K562 (cell line): ENCODE data around the gene PRAME. TPM values are rescaled to one million over a fixed set of nuclear protein-coding genes. Genes with fewer than 3 reads are reported as not detected.
A peak's percentile ranks its signal among the peaks of the same experiment; 100 is the strongest.

Experiments
- ATAC-seq: fragments of 200-7000 bp; cut with Tn5 transposase; 3 replicates; pipeline ENCODE4 v1.9.1; 2020; ENCODE audit warnings: moderate library complexity
- BruUV-seq: library from RNA; stranded (reverse); fragments of 400-500 nt; replicated peaks from 2 replicates; lab custom pipeline; 2021; lab: Mats Ljungman, UMichigan
- CTCF ChIA-PET: fragments of 300-600 bp; formaldehyde crosslinking; extraction: SDS; loops from one replicate; lab custom pipeline; 2021; ENCODE audit warnings: low intra/inter-chr PET ratio; lab: Yijun Ruan, JAX
- POLR2A ChIA-PET: fragments of 300-600, 350-650 bp; sonication (Branson Sonifier 250); formaldehyde crosslinking; extraction: SDS; loops from one replicate; lab custom pipeline; 2021; ENCODE audit warnings: antibody characterized with exemption, inconsistent platforms; lab: Yijun Ruan, JAX
- DNase-seq, 4 experiments: peaks; one replicate each; pipeline versions ENCODE4 v3.0.0 to v3.0.0-alpha.2; 2011 to 2018; ENCODE audit warnings: low spot score in 3 of 4, mixed read lengths in 3 of 4; ENCODE audit errors: extremely low read depth in 1 of 4
- FAIRE-seq: peaks from 2 replicates; lab custom pipeline; 2011; peaks lifted over from hg19 to GRCh38; lab: Jason Lieb, UNC
- H2AFZ ChIP-seq: 2 replicates; pipeline ENCODE4 v1.6.0; 2011; ENCODE audit warnings: low read depth, low read length, control low read depth, inconsistent platforms
- H3K27ac ChIP-seq: fragments of 200-600 bp; 3 replicates; pipeline ENCODE4 v1.8.0; 2011; ENCODE audit warnings: low read depth, mild to moderate bottlenecking, control low read depth, inconsistent platforms, low read length, moderate library complexity, mixed read lengths; ENCODE audit errors: extremely low read depth
- H3K27me3 ChIP-seq, 2 experiments: fragments of 300-600 bp in 1 of 2; 2 replicates in 1 of 2; 3 replicates in 1 of 2; pipeline versions ENCODE4 v1.6.0 to v1.8.0; 2011; ENCODE audit warnings: inconsistent platforms in 2 of 2, low read length in 2 of 2, mild to moderate bottlenecking in 1 of 2, mixed read lengths in 1 of 2, moderate library complexity in 1 of 2; ENCODE audit not compliant: control insufficient read depth in 2 of 2, insufficient read depth in 2 of 2
- H3K36me3 ChIP-seq: fragments of 300-600 bp; 3 replicates; pipeline ENCODE4 v1.8.0; 2011; ENCODE audit warnings: mild to moderate bottlenecking, low read length, inconsistent platforms; ENCODE audit not compliant: control insufficient read depth, insufficient read depth
- H3K4me1 ChIP-seq, 2 experiments: fragments of 200-600 bp in 1 of 2; replicated peaks in 1 of 2; 2 replicates in 1 of 2; 3 replicates in 1 of 2; pipeline versions ENCODE4 v1.5.1 to v1.8.0; 2011; ENCODE audit warnings: inconsistent platforms in 2 of 2, low read length in 2 of 2, mild to moderate bottlenecking in 1 of 2, mixed read lengths in 1 of 2, moderate library complexity in 1 of 2; ENCODE audit not compliant: control insufficient read depth in 2 of 2, insufficient read depth in 2 of 2
- H3K4me2 ChIP-seq: 2 replicates; pipeline ENCODE4 v1.6.1; 2011; ENCODE audit warnings: low read length, control low read depth, inconsistent platforms, mixed read lengths; ENCODE audit not compliant: insufficient read depth
- H3K4me3 ChIP-seq: fragments of 200-600 bp; sonication (generic), shearing (Covaris generic); 2 replicates; pipeline ENCODE4 v1.5.1; 2016; ENCODE audit warnings: control low read depth, inconsistent platforms
- H3K79me2 ChIP-seq: fragments of 200-600 bp; 3 replicates; pipeline ENCODE4 v1.8.0; 2011; ENCODE audit warnings: low read length, inconsistent platforms; ENCODE audit not compliant: control insufficient read depth, insufficient read depth
- H3K9ac ChIP-seq, 2 experiments: 2 replicates each; pipeline versions ENCODE4 v1.6.0 to v1.6.1; 2011; ENCODE audit warnings: low read depth in 2 of 2, low read length in 2 of 2, control low read depth in 1 of 2, inconsistent platforms in 1 of 2, mild to moderate bottlenecking in 1 of 2, mixed read lengths in 1 of 2; ENCODE audit not compliant: insufficient read depth in 1 of 2
- H3K9me1 ChIP-seq: one replicate; pipeline ENCODE4 v1.6.0; 2011; ENCODE audit warnings: inconsistent platforms, mild to moderate bottlenecking, low read length, moderate library complexity; ENCODE audit not compliant: control insufficient read depth, insufficient read depth
- H3K9me3 ChIP-seq: replicated peaks from 2 replicates; pipeline ENCODE4 v1.5.1; 2011; ENCODE audit warnings: low read depth, low read length, inconsistent platforms; ENCODE audit not compliant: control insufficient read depth, insufficient read depth
- H4K20me1 ChIP-seq: replicated peaks from 2 replicates; pipeline ENCODE4 v1.6.1; 2011; ENCODE audit warnings: low read length, inconsistent platforms, mixed read lengths; ENCODE audit not compliant: control insufficient read depth, insufficient read depth
- BMI1 ChIP-seq: fragments of 150-350 bp; IDR thresholded peaks from 2 replicates; pipeline ENCODE4 v1.6.1; 2014; ENCODE audit warnings: low read length
- CHD4 ChIP-seq: fragments of 200-600 bp; sonication (generic); IDR thresholded peaks from 3 replicates; pipeline ENCODE4 v1.6.1; 2012; ENCODE audit warnings: low read depth, mild to moderate bottlenecking, mixed read lengths, low read length, inconsistent platforms; ENCODE audit not compliant: insufficient read depth, insufficient replicate concordance, poor library complexity, severe bottlenecking
- FOXJ3 ChIP-seq: sonication (generic); formaldehyde crosslinking; IDR thresholded peaks from 2 replicates; pipeline ENCODE4 v1.4.0; 2020; ENCODE audit warnings: mild to moderate bottlenecking, missing genetic modification reagents
- L3MBTL2 ChIP-seq: fragments of 450-650 bp; IDR thresholded peaks from 2 replicates; pipeline ENCODE4 v1.6.1; 2016; ENCODE audit warnings: mild to moderate bottlenecking, moderate library complexity
- MTF1 ChIP-seq: fragments of 250-450 bp; sonication (Bioruptor Pico); IDR thresholded peaks from 2 replicates; pipeline ENCODE4 v1.9.0; 2021; ENCODE audit warnings: moderate library complexity, mild to moderate bottlenecking, inconsistent platforms, borderline replicate concordance
- MYNN ChIP-seq, 2 experiments: sonication (generic); formaldehyde crosslinking in 1 of 2; IDR thresholded peaks; 2 replicates each; pipeline versions ENCODE4 v1.5.0 to v1.6.1; 2016 to 2020; ENCODE audit warnings: antibody characterized with exemption in 1 of 2, missing genetic modification reagents in 1 of 2
- NELFE ChIP-seq: IDR thresholded peaks from 2 replicates; pipeline ENCODE4 v1.6.1; 2011; ENCODE audit warnings: mild to moderate bottlenecking; ENCODE audit not compliant: insufficient read depth, insufficient read length
- PTBP1 ChIP-seq: fragments of 200-400 bp; formaldehyde crosslinking; IDR thresholded peaks from 2 replicates; pipeline ENCODE4 v1.6.1; 2017; ENCODE audit warnings: low read depth, low read length
- PTTG1 ChIP-seq: fragments of 450-650 bp; IDR thresholded peaks from 2 replicates; pipeline ENCODE4 v1.6.1; 2016; ENCODE audit warnings: low read depth, mild to moderate bottlenecking, missing genetic modification characterization, missing compliant biosample characterization
- RFX7 ChIP-seq: fragments of 250-450 bp; sonication (Bioruptor Pico); IDR thresholded peaks from 2 replicates; pipeline ENCODE4 v1.5.1; 2021; ENCODE audit warnings: mild to moderate bottlenecking
- SRSF7 ChIP-seq: fragments of 200-400 bp; formaldehyde crosslinking; optimal IDR thresholded peaks from 2 replicates; pipeline ENCODE3; 2017; ENCODE audit warnings: mild to moderate bottlenecking, low read depth, low read length
- STAG1 ChIP-seq: sonication (generic); formaldehyde crosslinking; IDR thresholded peaks from 2 replicates; pipeline ENCODE4 v1.5.0; 2020; ENCODE audit warnings: missing genetic modification reagents, borderline replicate concordance
- ZC3H4 ChIP-seq: sonication (generic); formaldehyde crosslinking; IDR thresholded peaks from 2 replicates; pipeline ENCODE4 v1.9.0; 2021; ENCODE audit warnings: missing genetic modification reagents, borderline replicate concordance
- ZNF3 ChIP-seq: fragments of 250-450 bp; sonication (Bioruptor Pico); IDR thresholded peaks from 2 replicates; pipeline ENCODE4 v1.5.0; 2021; ENCODE audit warnings: mild to moderate bottlenecking, moderate library complexity
- ZNF583 ChIP-seq: fragments of 250-450 bp; sonication (Bioruptor Pico); IDR thresholded peaks from 2 replicates; pipeline ENCODE4 v1.4.0; 2020
- ZNF584 ChIP-seq: fragments of 200-800 bp; sonication (Bioruptor generic); IDR thresholded peaks from 2 replicates; pipeline ENCODE4 v1.6.1; 2016; ENCODE audit warnings: low read depth, mild to moderate bottlenecking, missing genetic modification characterization, missing compliant biosample characterization
- ZNF668 ChIP-seq: fragments of 250-450 bp; sonication (Bioruptor Pico); IDR thresholded peaks from 2 replicates; pipeline ENCODE4 v1.8.0; 2022; ENCODE audit warnings: mild to moderate bottlenecking, inconsistent platforms
- WGBS: fragments of 100-300 bp; shearing (Covaris generic); methylation state at CpG from one replicate; pipeline ENCODE4 v1.1.6; 2016; ENCODE audit warnings: low coverage, mixed read lengths; ENCODE audit not compliant: insufficient coverage; ENCODE audit errors: missing lambda C conversion rate; 5-methylcytosine and 5-hydroxymethylcytosine counted together
- in situ Hi-C: fragments of 300-500 bp; cut with MboI; formaldehyde crosslinking; loops from 4 replicates; pipeline ENCODE4 v1.15.0; 2018; ENCODE audit warnings: inconsistent platforms, mixed read lengths
- intact Hi-C: fragments of 100-400 bp; cut with micrococcal nuclease; formaldehyde crosslinking; loops from 2 replicates; pipeline ENCODE4 v1.14.2; 2022
- polyA plus RNA-seq, 8 experiments: library from polyadenylated mRNA; depleted of rRNA in 4 of 8; stranded (reverse) in 5 of 8; unstranded in 3 of 8; fragments of >200 nt; fragmentation: Nextera tagmentation in 2 of 8; fragmentation: Illumina TruSeq in 1 of 8; extraction: Ambion mirVana in 2 of 8; extraction: Trizol in 1 of 8; gene quantifications; 2 replicates each; pipeline versions ENCODE4 v1.2.1 to v1.2.3, GENCODE V29; 2011 to 2014; ENCODE audit warnings: inconsistent platforms in 1 of 8, missing spikeins in 1 of 8
- total RNA-seq, 7 experiments: library from RNA; depleted of rRNA in 6 of 7; stranded (reverse); fragments of >200 nt in 6 of 7; fragmentation: Illumina TruSeq in 2 of 7; extraction: Trizol in 2 of 7; gene quantifications; 2 replicates each; pipeline versions ENCODE4 v1.2.1 to v1.2.3, GENCODE V29; 2011 to 2021; ENCODE audit warnings: low replicate concordance in 1 of 7
- TF ChIP-seq, protein P1 (sequence below), 2 experiments: fragments of 450-650 bp in 1 of 2; sonication (generic) in 1 of 2; formaldehyde crosslinking; conservative IDR thresholded peaks; 2 replicates each; pipeline versions ENCODE4 v1.4.0 to v1.8.1; 2020 to 2022; ENCODE audit warnings: mild to moderate bottlenecking in 1 of 2, missing genetic modification reagents in 1 of 2
- TF ChIP-seq, protein P2 (sequence below): fragments of 250-450 bp; sonication (Bioruptor Pico); IDR thresholded peaks from 2 replicates; pipeline ENCODE4 v1.8.0; 2022; ENCODE audit warnings: inconsistent platforms, mild to moderate bottlenecking, moderate library complexity, borderline replicate concordance

Gene PRAME
- total and polyA plus RNA-seq, 9 of the 15 experiments (the other 6 are each of a cell fraction or from before 2014, with no cell fraction given): 662 to 2,141 (median 1,142) TPM

DNA sequence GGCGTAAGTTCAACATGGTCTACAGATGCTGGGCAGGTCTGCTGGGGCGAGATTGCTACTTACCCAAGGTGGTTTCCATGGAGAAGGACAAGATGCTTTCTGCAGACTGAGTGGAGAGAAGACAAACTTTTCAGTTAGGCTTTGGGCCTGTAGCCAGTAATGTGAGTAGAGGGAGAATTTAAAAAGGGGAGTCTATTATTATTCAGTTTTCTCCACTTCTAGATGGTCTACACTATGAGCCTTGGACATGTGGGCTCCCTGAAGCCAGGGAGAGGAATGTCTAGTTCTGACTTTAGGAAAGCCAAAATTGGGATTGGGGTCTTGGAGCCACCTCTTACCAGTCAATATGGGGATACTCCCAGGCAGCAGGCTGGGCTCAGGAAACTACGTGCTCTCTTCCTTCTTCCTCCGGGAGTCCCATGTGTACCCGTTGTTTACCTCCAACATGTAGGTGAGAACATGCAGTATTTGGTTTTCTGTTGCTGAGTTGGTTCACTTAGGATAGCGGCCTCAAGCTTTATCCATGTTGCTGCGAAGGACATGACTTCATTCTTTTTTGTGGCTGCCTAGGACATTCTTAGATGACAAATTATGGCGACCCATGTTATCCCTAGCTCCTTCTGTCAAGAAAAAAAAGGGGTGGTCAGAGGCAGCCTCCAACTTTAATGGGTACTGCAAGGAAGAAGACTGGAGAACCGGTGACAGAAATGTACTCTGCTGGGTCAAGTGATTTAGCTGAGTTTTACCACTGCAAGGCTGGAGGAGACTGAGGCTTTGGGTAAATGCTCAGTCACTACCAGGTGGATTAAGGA lies 24.3 kb downstream of the PRAME start:
- ATAC-seq: peak; percentile 5; the same call in 2 of the 3 replicates
- Histone ChIP-seq H3K36me3 (no peaks in the 10 kb centered on the region), H2AFZ (peak overlapping the region; percentile 3), H3K27me3 (no peaks in the 10 kb centered on the region), H3K27ac (no peak overlapping the region), H3K4me1 (no peaks in the 10 kb centered on the region), H3K79me2 (no peaks in the 10 kb centered on the region), H3K4me2 (no peak overlapping the region), H3K9me3 (no peaks in the 10 kb centered on the region), H3K9me1 (no peaks in the 10 kb centered on the region), H3K4me3 (no peak overlapping the region), H4K20me1 (no peaks in the 10 kb centered on the region), H3K9ac (no peak overlapping the region)
- intact Hi-C loops (no loop called here), in situ Hi-C loops (loop anchor here (25.0 kb wide), 1 partner anchor 1123 kb away; the partner anchor contains the start of gene HIC2)
- no peak for FAIRE-seq
- WGBS: 35% methylated on average over 9 of the region's 9 CpGs
- no TSS peak for BruUV-seq
- DNase-seq: peak in 1 of 4 experiments; percentile 43
- CTCF ChIA-PET: no interaction called here
- POLR2A ChIA-PET: interaction anchor here (0.6 to 19.7 kb wide), 13 partner anchors 10 to 1490 kb away, joined by 3 to 708 read pairs (median 4); partner anchors contain the start of genes PRAME and ZNF280A
- TF ChIP-seq ZNF668 (CRISPR knock-in tag) (peak; percentile 66; the same call in 1 of the 2 replicates), MTF1 (CRISPR knock-in tag) (0 out of 2 replicates have a peak, but pooled peaks have one; percentile 15), RFX7 (CRISPR knock-in tag) (peak; percentile 41; the same call in 1 of the 2 replicates), BMI1 (no peak), L3MBTL2 (no peak), CHD4 (no peak), PTBP1 (no peak), ZNF3 (CRISPR knock-in tag) (peak; percentile 54; the same call in 1 of the 2 replicates), SRSF7 (no peak), NELFE (no peak), FOXJ3 (CRISPR knock-in tag) (0 out of 2 replicates have a peak, but pooled peaks have one; percentile 6), ZNF584 (0 out of 2 replicates have a peak, but pooled peaks have one; percentile 2), ZC3H4 (CRISPR knock-in tag) (peak; percentile 74; the same call in 1 of the 2 replicates), STAG1 (CRISPR knock-in tag) (0 out of 2 replicates have a peak, but pooled peaks have one; percentile 17), PTTG1 (tag) (0 out of 2 replicates have a peak, but pooled peaks have one; percentile 17), MYNN (IDR thresholded peaks at IDR 0.05) (no peak), MYNN (CRISPR knock-in tag; IDR thresholded peaks at IDR 0.05) (0 out of 2 replicates have a peak, but pooled peaks have one; percentile 39), ZNF583 (0 out of 2 replicates have a peak, but pooled peaks have one; percentile 15)
- TF ChIP-seq, protein P1, sequence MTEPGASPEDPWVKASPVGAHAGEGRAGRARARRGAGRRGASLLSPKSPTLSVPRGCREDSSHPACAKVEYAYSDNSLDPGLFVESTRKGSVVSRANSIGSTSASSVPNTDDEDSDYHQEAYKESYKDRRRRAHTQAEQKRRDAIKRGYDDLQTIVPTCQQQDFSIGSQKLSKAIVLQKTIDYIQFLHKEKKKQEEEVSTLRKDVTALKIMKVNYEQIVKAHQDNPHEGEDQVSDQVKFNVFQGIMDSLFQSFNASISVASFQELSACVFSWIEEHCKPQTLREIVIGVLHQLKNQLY (CRISPR knock-in tag; conservative IDR thresholded peaks at IDR 0.05): peak in 1 of 2 experiments; percentile 66; a peak in 1 of 4 replicates
- TF ChIP-seq, protein P2, sequence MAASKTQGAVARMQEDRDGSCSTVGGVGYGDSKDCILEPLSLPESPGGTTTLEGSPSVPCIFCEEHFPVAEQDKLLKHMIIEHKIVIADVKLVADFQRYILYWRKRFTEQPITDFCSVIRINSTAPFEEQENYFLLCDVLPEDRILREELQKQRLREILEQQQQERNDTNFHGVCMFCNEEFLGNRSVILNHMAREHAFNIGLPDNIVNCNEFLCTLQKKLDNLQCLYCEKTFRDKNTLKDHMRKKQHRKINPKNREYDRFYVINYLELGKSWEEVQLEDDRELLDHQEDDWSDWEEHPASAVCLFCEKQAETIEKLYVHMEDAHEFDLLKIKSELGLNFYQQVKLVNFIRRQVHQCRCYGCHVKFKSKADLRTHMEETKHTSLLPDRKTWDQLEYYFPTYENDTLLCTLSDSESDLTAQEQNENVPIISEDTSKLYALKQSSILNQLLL (CRISPR knock-in tag): peak; percentile 10; the same call in 1 of the 2 replicates
